RCC 7860 (cell line): Measurements from ENCODE around the gene ASMTL.
A peak's percentile ranks its signal among the peaks of the same experiment; 100 is the strongest.
"Not testable (repeated sequence)": the region's sequence is repeated elsewhere in the genome, so short reads cannot be mapped to it uniquely, and the experiment has no call there.

Source experiments
- DNase-seq: peaks from one replicate; pipeline ENCODE4 v3.0.0-alpha.2; 2015; ENCODE audit warnings: low spot score
- FAIRE-seq: peaks from 2 replicates; lab custom pipeline; 2012; peaks lifted over from hg19 to GRCh38; lab: Jason Lieb, UNC

ASMTL gene

DNA sequence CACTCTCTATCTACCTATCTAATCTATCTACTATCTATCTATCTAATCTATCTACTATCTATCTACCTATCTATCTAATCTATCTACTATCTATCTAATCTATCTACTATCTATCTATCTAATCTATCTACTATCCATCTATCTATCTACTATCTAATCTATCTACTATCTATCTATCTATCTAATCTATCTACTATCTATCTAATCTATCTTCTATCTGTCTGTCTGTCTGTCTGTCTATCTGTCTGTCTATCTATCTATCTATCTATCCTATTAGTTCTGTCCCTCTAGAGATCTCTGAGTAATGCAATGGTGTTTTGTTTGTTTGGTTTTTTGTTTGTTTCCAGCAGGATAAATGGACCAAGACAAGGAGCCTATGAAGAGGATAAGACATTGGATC lies 9.4 kb upstream of the ASMTL start:
- no peak for DNase-seq

DNA sequence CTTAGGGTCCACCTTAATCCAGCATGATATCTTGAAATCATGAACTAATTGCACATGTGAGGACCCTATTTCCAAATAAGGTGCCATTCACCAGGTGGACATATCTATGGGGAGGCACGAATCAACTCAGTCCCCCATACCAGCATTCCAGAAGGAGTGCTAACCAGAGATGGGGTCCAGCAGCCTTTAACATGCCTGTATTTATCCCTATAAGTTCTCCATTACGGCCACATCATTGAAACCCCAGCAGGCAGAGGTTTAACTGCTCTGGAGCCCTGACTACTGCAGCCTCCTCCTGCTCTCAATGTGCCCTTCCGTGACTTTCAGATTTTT lies 3.2 kb upstream of the ASMTL start:
- FAIRE-seq (no peak), DNase-seq (no peak)

More for the DNA sequence above, 9.4 kb upstream of the ASMTL start:
- FAIRE-seq: peak; percentile 63

DNA sequence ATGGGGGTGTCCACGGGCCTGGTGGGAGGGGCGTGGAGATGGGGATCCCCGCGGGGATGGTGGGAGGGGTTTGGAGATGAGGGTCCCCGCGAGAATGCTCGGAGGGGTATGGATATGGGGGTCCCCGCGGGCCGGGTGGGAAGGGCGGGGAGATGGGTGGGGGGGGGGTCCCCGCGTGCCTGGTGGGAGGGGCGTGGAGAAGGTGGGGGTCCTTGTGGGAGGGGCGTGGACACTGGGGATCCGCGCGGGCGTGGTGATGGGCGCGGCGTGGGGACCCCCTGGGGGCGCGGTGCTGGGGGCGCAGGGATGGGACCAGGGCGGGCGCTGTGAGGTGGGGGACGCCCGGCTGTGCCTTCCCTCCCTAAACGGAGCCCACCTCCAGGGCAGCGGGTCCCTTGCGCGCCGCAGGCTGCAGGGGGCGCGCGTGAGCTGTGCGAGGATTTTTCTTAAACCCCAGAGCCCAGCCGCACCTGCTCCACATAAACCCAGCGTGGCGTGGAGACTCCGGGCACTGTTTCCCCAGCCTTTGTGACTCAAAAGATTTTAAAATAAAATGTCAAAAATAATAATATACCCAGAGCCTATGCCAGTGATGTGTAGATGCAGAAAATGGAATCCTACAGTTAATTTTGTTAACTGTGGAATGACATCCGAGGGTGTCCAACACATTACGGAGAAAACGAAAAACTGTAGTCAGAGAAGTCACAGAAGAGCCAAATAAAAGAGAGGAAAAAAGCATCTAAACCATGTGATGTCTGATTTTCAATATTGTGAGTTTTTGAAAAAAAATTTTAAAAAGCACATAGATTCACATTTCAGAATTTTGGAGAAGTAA lies 1.5 kb upstream of the ASMTL start:
- DNase-seq: peak; percentile 53
- no peak for FAIRE-seq

DNA sequence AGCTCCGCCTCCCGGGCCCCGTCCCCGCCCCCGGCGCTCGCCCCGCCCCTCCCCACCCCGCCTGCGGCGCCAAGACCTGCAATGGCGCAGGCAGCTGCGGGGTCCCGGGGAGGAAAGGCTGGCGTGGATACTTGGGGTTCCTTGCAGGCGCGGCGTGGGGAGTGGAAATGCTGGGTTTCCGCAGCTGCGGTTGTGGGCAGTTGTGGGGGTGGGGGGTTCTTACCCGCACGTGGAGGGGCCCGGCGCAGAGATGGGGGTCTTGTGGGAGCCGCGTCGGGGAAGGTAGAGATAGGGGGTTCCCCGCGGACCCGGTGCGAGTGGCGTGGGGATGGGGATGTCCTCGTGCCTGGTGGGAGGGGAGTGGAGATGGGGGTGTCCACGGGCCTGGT lies 680 bp upstream of the ASMTL start:
- DNase-seq (no peak), FAIRE-seq (no peak)

DNA sequence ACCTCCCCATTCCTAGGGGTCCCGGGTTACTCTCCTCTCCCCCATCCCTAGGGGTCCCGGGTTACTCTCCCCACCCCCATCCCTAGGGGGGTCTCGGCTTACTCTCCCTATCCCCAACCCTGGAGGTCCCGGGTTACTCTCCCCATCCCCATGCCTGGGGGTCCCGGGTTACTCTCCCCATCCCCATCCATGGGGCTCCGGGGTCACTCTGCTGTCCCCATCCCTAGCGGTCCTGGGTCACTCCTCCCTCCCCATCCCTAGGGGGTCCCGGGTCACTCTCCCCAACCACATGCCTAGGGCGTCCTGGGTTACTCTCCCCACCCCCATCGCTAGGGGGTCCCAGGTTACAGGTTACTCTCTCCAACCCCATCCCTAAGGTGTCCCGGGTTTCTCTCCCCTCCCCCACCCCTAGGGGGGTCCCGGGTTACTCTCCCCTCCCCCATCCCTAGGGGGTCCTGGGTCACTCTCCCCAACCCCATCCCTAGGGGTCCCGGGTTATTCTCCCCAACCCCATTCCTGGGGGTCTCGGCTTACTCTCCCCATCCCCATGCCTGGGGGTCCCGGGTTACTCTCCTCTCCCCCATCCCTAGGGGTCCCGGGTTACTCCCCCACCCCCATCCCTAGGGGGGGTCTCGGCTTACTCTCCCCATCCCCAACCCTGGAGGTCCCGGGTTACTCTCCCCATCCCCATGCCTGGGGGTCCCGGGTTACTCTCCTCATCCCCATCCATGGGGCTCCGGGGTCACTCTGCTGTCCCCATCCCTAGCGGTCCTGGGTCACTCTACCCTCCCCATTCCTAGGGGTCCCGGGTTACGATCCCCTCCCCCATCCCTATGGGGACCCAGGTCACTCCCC lies 821 bp downstream of the ASMTL start:
- FAIRE-seq: no peak
- no peak for DNase-seq

DNA sequence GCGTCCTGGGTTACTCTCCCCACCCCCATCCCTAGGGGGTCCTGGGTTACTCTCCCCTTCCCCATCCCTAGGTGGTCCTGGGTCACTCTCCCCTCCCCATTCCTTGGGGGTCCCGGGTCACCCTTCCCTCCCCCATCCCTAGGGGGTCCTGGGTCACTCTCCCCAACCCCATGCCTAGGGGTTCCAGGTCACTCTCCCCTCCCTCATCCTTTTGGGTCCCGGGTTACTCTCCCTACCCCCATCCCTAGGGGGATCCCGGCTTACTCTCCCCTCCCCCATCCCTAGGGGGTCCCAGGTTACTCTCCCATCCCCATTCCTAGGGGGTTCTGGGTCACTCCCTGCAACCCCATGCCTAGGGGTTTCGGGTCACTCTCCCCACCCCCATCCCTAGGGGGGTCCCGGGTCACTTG lies 1.5 kb downstream of the ASMTL start:
- FAIRE-seq: no peak
- DNase-seq: no peak

DNA sequence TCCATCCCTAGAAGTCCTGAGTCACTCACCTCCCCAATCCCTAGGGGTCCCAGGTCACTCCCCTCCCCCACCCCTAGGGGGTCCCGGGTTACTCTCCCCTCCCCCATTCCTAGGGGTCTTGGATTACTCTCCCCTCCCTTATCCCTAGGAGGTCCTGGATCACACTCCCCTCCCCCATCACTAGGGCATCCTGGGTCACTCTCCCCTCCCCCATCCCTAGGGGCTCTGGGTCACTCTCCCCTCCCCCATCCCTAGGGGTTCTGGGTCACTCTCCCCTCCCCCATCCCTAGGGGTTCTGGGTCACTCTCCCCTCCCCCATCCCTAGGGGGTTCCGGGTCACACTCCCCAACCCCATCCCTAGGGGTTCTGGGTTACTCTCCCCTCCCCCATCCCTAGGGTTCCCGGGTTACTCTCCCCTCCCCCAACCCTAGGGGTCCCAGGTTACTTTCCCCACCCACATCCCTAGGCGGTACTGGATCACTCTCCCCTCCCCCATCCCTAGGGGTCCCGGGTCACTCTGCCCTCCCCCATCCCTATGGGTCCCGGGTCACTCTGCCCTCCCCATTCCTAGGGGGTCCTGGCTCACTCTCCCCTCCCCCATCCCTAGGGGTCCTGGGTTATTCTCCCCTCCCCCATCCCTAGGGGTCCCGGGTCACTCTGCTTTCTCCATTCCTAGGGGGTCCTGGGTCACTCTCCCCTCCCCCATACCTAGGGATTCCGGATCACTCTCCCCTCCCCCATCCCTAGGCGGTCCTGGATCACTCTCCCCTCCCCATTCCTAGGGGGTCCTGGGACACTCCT lies 2.1 kb downstream of the ASMTL start:
- no peak for DNase-seq
- no peak for FAIRE-seq

DNA sequence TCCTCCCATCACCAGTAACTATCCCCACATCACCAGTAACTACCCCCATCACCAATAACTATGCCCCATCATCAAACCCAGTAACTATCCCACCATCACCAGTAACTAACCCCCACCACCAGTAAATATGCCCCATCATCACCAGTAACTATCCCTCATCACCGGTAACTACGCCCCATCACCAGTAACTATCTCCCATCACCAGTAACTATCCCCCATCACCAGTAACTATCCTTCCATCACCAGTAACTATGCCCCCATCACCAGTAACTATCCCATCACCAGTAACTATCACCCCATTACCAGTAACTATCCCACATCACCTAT lies 2.9 kb downstream of the ASMTL start:
- DNase-seq (no peak), FAIRE-seq (no peak)

DNA sequence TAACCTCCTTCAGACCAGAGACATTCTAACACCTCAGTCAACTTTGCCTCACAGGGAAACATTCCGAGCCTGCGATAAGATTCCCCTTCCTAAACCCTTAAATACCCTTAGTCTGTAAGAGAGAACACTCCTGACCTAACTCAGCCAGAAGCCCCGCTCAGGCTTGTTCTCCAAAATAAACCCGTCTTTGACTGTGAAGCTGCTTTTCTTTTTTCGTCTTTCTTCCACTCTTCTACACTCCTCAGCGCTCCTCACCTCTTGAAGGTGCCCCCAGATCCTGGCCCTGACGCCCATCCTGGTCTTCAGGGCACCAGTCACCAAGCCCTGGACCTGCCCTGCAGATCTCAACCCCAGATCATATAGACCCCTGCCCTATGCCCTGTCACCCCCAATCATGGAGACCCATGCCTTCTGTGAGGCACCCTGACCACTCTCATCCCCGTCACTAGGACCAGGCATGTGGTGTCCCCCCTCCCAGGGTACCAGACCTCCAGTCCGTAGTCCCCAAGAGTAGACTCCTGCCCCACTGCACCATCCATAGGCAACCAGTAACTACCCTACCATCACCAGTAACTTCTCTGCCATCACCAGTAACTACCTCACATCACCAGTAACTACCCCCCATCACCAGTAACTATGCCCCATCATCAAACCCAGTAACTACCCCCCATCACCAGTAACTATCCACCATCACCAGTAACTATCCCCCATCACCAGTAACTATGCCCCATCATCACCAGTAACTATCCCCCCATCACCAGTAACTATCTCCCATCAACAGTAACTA lies 3.5 kb downstream of the ASMTL start:
- FAIRE-seq (no peak), DNase-seq (no peak)

DNA sequence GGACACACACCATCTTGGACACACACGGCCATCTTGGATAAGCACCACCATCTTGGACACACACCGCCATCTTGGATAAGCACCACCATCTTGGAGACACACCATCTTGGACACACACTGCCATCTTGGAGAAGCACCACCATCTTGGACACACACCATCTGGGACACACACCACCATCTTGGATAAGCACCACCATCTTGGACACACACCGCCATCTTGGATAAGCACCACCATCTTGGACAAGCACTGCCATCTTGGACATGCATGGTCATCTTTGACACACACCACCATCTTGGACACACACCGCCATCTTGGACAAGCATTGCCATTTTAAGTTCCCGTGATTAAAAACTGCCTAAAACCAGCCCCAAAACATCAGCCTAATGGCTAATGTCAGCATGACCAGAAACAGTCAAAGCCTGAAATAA lies 4.1 kb downstream of the ASMTL start:
- FAIRE-seq, DNase-seq: not testable (repeated sequence)

DNA sequence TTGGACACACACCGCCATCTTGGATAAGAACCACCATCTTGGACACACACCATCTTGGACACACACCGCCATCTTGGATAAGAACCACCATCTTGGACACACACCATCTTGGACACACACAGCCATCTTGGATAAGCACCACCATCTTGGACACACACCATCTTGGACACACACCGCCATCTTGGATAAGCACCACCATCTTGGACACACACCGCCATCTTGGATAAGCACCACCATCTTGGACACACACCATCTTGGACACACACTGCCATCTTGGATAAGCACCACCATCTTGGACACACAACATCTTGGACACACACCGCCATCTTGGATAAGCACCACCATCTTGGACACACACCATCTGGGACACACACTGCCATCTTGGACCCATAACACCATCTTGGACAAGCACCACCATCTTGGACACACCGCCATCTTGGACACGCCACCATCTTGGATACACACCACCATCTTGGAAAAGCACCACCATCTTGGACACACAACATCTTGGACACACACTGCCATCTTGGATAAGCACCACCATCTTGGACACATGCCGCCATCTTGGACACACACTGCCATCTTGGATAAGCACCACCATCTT lies 4.6 kb downstream of the ASMTL start:
- DNase-seq, FAIRE-seq: not testable (repeated sequence)

DNA sequence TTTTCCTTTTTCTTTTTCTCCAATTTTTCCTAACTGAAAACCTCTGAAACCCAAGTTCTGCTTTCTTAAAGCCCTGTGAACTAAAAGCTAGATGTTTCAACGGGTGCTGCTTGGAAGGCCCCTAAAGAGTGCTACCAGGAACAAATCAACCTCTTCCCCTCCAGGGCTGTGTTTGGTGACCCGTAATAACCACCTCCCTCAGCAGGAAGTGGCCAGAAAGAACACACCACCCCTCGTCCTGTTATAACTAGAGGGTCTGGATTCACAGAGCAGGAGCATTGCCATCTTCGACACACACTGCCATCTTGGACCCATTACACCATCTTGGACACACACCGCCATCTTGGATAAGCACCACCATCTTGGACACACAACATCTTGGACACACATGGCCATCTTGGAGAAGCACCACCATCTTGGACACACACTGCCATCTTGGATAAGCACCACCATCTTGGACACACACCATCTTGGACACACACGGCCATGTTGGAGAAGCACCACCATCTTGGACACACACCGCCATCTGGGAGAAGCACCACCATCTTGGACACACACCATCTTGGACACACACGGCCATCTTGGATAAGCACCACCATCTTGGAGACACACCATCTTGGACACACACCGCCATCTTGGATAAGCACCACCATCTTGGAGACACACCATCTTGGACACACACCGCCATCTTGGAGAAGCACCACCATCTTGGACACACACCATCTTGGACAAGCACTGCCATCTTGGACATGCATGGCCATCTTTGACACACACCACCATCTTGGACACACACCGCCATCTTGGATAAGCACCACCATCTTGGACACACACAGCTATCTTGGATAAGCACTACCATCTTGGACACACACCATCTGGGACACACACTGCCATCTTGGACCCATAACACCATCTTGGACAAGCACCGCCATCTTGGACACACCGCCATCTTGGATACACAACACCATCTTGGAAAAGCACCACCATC lies 5.4 kb downstream of the ASMTL start:
- DNase-seq, FAIRE-seq: not testable (repeated sequence)

DNA sequence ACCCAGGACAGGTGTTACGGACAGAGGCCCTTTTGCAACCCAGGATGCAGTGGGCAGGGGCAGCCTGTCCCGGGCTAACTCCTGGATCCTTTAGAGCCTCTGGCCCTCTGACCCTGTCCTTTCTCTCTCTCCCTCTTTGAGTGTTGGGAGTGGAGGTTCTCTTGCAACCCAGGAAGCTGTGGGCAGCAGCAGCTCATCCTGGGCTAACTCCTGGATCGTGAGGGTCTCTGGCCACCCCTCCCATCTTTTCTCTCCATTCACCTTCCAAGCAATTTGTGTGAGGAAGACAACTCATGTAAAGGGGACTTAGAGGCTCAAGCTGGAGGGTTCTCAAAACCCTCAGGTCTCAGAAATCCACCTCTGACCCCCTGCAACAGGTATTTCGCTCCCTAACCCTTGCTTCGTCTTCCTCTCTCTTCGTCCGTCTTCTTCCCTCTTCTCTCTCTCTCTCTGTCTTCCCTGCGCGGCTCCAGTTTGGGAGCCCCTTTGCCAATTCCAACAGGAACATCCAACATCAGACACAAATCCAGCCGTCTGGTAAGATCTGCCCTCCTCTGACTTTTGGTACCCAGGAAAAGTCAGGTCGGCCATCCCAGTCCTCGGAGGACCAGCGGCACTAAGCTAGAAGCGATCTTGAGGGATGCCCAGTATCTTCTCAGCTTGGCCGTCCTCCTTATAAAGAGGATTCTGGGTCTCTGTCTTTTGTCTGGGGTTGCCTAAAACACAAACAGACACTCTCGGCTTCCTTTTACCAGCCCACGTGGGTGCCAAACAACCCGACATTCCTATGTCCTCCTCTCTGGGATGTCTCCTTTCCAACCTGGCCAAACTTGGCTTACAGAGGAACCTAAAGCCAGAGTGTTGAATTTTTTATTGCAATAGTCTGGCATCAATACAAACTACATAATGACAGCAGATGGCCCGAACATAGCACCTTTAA lies 7.9 kb downstream of the ASMTL start:
- FAIRE-seq: no peak
- no peak for DNase-seq

DNA sequence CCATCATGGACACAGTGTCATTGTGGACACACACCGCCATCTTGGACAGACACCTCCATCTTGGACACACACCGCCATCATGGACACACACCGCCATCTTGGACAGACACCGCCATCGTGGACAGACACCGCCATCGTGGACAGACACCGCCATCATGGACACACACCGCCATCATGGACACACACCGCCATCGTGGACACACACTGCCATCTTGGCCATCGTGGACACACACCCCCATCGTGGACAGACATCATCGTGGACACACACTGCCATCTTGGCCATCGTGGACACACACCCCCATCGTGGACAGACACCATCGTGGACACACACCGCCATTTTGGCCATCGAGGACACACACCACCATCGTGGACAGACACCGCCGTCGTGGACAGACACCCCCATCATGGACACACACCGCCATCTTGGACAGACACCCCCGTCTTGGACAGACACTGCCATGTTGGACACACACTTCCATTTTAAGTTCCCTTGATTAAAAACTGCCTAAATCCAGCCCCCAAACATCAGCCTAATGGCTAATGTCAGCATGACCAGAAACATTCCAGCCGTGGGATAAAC lies 9.1 kb downstream of the ASMTL start:
- no peak for DNase-seq
- FAIRE-seq: no peak

DNA sequence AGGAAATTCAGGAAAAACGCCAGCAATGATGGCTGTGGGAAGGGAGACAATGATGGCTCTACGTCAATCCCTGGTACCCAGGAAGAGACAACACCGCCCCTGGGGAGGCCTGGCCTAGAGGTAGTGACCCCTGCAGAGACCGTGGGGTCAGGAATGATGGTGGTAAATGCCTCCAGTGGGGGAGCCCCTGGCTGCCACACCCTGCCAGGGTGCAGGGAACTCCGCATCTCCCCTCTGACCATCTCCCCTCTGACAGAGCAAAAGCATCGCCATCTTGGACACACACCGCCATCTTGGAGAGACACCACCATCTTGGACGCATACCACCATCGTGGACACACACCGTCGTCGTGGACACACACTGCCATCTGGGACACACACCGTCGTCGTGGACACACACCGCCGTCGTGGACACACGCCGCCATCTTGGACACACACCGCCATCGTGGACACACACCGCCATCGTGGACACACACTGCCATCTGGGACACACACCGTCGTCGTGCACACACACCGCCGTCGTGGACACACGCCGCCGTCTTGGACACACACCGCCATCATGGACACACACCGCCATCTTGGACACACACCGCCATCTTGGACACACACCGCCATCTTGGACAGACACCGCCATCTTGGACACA lies 9.9 kb downstream of the ASMTL start:
- FAIRE-seq: no peak

DNA sequence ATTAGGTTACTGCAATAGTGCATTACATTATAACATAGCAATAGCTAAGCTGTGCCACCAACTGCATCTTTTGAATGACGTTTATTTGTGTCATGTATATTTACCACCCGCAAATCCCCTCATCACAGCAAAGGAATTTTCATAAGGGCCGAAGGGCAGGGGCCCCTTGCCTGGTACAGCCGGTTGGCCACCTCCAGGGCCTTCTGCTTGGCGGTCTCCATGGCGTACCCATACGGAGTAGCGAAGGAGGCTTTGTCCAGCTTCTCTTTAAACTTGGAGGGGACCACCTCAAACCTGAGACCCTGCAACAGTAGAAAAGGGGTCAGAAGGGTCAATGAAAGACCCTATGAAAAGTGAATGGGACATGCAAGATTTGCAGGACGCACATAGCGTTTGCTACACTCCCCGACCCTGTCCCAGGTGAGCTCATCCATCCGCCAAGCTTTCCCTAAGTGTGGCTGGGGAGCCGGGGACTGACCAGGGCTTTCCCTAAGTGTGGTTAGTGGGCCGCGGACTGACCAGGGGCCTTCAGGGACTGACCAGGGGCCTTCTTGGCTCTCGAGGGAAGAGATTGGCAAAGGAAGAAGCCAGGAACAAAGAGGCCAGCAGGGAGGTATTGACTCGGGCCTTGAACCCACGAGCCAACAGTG lies 10.6 kb downstream of the ASMTL start:
- no peak for FAIRE-seq
- no peak for DNase-seq

More for the DNA sequence above, 9.9 kb downstream of the ASMTL start:
- DNase-seq: no peak

DNA sequence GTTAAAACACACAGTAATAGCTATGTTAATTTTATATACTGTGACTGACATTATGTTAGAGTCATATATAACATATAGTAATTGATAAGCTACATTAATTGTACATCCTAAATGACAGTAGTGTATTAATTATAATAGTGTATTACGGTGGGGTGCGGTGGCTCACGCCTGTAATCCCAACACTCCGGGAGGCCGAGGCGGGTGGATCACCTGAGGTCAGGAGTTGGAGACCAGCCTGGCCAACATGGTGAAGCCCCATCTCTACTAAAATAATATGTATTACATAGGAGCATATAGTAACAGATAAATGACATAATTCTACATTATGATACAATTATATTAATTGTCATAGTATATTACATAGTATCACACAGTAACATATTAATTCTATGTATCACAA lies 12.2 kb downstream of the ASMTL start:
- DNase-seq: no peak
- FAIRE-seq: no peak
